ENCODE data around the gene SYNC. TPM values are rescaled to one million over a fixed set of nuclear protein-coding genes. Genes with fewer than 3 reads are reported as not detected.

SYNC gene
- polyA plus RNA-seq (2012; ENCODE audit: missing spikeins): not detected

DNA sequence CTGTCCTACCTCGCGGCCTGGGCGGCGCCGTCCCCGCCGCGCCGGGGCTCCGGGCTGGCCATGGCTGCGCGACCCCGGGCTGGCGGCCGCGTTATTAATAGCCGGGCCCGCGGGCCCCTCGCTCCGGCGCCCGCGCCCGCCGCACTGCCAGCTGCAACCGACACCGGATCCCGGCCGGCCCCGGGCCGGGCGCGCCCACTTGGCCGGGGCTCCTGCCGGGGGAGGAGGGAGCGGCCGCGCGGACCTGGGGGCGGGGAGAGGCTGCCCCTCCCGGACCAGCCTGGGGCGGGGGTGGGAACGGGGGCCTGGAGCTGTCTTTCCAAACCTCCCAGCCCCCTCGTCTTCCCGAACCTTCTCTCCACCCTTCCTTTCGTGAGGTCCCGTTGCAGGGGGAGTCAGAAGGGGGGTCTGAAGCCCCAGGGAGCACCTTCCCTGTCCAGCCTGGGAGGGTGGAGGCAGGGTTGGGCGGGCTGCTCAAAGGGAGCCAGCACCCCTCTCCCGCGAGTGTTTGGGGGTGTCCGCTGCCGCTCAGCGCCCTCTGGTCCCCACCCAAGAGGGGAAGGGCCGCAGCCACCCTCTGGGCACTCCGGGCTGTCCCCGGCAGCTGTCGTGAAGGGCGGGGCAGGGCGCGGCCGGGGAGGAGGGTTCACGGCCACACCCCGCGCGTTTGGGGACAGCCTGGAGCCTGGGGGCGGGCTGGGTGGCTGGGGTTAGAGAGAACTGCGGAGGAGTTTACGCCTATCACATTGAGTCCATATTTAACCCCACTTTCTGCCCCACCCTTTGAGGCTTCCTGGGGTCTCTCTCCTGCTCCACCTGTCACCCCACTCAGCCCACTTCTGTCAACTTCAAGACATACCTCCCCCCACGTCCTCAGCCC, at the start of gene SYNC:
TSS of gene SYNC (minus strand) at position 172 of the 880 bp plus-strand sequence. CDS start at position 62, 110 bp downstream.
- TF ChIP-seq POLR2A (IDR thresholded peaks at IDR 0.05; ENCODE audit: low read depth, low read length) (no peak), POLR2AphosphoS5 (IDR thresholded peaks at IDR 0.05; ENCODE audit: low read depth, low read length) (no peak), TAF1 (IDR thresholded peaks at IDR 0.05; ENCODE audit: borderline replicate concordance, low read depth, low read length) (no peak)
- FAIRE-seq: no peak
- DNase-seq (ENCODE audit: insufficient read length): peak; percentile 50

DNA sequence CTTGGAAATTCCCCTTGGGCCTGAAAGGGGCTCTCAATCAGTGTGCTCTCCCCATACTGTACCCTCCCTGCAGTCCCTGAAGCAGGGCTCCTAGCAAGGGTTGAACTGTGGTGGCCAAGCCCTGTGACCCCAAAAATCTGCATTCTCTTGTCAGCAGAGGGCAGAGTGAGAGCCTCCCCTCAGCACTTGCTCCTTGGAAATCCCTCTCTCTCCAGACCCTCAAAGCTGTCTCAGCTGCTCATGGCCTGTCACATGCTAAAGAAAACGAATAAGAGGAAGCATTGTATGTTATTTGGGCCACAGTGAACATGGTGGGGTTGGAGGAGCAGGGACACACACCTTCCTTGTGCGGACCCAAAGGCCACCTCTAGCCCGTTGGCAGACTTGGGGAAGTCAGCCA, 47.2 kb upstream of the SYNC start:
- TF ChIP-seq TAF1 (IDR thresholded peaks at IDR 0.05; ENCODE audit: borderline replicate concordance, low read depth, low read length) (no peak), POLR2AphosphoS5 (IDR thresholded peaks at IDR 0.05; ENCODE audit: low read depth, low read length) (no peak), POLR2A (IDR thresholded peaks at IDR 0.05; ENCODE audit: low read depth, low read length) (no peak)
- no peak for DNase-seq (ENCODE audit: insufficient read length)
- no peak for FAIRE-seq

- no peak for FAIRE-seq
- TF ChIP-seq POLR2AphosphoS5 (IDR thresholded peaks at IDR 0.05; ENCODE audit: low read depth, low read length): no peak
- no peak for DNase-seq (ENCODE audit: insufficient read length)
Measured at GRCh38 chr1:32749332-32749731, 46.8 kb upstream of the SYNC start.

GRCh38 chr1:32748926-32749325, 46.4 kb upstream of the SYNC start:
- TF ChIP-seq TAF1 (IDR thresholded peaks at IDR 0.05; ENCODE audit: borderline replicate concordance, low read depth, low read length) (no peak), POLR2A (IDR thresholded peaks at IDR 0.05; ENCODE audit: low read depth, low read length) (no peak), POLR2AphosphoS5 (IDR thresholded peaks at IDR 0.05; ENCODE audit: low read depth, low read length) (no peak)
- DNase-seq (ENCODE audit: insufficient read length) (no peak), FAIRE-seq (no peak)

GRCh38 chr1:32748348-32748747, 45.8 kb upstream of the SYNC start:
- no peak for FAIRE-seq
- DNase-seq (ENCODE audit: insufficient read length): no peak
- TF ChIP-seq POLR2AphosphoS5 (IDR thresholded peaks at IDR 0.05; ENCODE audit: low read depth, low read length) (no peak), POLR2A (IDR thresholded peaks at IDR 0.05; ENCODE audit: low read depth, low read length) (no peak), TAF1 (IDR thresholded peaks at IDR 0.05; ENCODE audit: borderline replicate concordance, low read depth, low read length) (no peak)

DNA sequence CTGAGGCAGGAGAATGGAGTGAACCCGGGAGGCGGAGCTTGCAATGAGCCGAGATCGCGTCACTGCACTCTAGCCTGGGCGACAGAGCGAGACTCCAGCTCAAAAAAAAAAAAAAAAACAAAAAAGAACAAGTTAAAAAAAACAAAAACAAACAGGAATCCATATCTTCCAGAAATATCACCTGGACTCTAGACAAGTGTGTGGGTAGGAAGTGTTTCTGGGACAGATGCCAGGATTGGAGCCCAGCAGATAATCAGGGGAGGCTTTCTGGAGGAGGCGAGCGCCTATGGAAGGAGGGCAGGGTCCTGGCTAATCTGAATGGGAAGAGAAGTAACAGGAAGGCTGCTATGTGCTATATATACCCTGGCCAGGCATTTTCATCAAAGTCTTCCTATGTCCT, 43.6 kb upstream of the SYNC start:
- FAIRE-seq: no peak
- TF ChIP-seq POLR2AphosphoS5 (IDR thresholded peaks at IDR 0.05; ENCODE audit: low read depth, low read length) (no peak), TAF1 (IDR thresholded peaks at IDR 0.05; ENCODE audit: borderline replicate concordance, low read depth, low read length) (no peak), POLR2A (IDR thresholded peaks at IDR 0.05; ENCODE audit: low read depth, low read length) (no peak)

GRCh38 chr1:32744071-32744425, 41.5 kb upstream of the SYNC start:
- FAIRE-seq: no peak
- TF ChIP-seq POLR2AphosphoS5 (IDR thresholded peaks at IDR 0.05; ENCODE audit: low read depth, low read length): no peak
- no peak for TF ChIP-seq POLR2A (IDR thresholded peaks at IDR 0.05; ENCODE audit: low read depth, low read length)
- TF ChIP-seq TAF1 (IDR thresholded peaks at IDR 0.05; ENCODE audit: borderline replicate concordance, low read depth, low read length): no peak
- DNase-seq (ENCODE audit: insufficient read length): no peak

More for the DNA sequence above, 43.6 kb upstream of the SYNC start:
- no peak for DNase-seq (ENCODE audit: insufficient read length)

DNA sequence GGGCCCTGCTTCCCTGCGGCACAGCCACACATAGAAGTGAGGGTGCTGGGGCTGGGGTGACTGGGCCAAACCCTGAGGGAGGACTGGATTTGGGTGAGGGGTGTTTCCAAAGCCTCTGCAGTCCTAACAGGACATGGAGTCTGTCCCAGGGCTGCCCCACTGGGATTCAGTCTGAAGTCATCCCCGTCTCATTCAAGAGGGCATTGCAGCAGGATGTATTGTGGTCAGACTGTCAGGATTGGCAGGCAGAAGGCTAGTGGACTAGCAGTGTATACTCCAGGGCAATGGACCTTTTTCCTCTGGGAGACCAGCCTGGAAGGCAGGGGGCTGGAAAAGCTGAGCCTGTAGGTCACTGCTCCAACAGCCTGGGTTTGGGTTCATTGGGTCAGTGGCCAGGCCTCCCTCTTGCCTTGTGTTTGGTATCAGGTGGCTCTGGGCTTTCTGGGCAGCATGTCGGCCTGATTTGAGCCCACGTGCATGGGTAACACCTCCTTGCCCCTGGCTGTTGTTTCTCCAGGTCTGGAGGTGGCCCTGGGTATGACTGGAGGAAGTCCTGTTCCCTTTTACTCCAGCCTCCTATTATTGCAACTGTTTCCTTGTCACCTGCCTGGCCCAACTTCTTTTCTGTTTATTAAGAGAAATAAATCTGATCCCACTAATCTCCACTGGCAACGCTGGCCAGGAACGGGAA, 41.0 kb upstream of the SYNC start:
- no peak for FAIRE-seq
- DNase-seq (ENCODE audit: insufficient read length): no peak
- TF ChIP-seq POLR2A (IDR thresholded peaks at IDR 0.05; ENCODE audit: low read depth, low read length) (no peak), TAF1 (IDR thresholded peaks at IDR 0.05; ENCODE audit: borderline replicate concordance, low read depth, low read length) (no peak), POLR2AphosphoS5 (IDR thresholded peaks at IDR 0.05; ENCODE audit: low read depth, low read length) (no peak)

DNA sequence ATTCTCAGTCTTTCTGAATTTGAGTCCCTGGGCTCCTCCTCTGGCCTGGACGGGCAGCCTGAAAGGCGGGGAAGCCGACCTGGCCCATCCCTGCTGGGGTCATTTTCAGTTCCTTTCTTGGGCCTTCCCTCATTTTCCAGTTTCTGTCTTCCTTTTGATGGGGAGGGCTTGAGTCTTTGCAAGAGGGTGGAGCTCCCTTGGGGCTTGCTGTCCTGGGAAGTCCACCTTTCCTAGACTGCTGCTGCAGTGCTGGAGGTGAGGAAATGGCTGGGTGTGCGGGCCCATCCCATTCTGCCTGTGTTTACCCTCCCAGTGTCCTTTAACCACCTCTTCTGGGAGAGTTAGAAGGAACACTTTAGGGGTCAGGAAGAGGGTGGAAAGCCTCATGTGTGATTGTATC, 40.4 kb upstream of the SYNC start:
- no peak for TF ChIP-seq POLR2AphosphoS5 (IDR thresholded peaks at IDR 0.05; ENCODE audit: low read depth, low read length)
- DNase-seq (ENCODE audit: insufficient read length) (no peak), FAIRE-seq (no peak)

GRCh38 chr1:32742199-32742947, 39.8 kb upstream of the SYNC start:
- FAIRE-seq (no peak), DNase-seq (ENCODE audit: insufficient read length) (no peak)
- TF ChIP-seq POLR2AphosphoS5 (IDR thresholded peaks at IDR 0.05; ENCODE audit: low read depth, low read length) (no peak), TAF1 (IDR thresholded peaks at IDR 0.05; ENCODE audit: borderline replicate concordance, low read depth, low read length) (no peak), POLR2A (IDR thresholded peaks at IDR 0.05; ENCODE audit: low read depth, low read length) (no peak)

- FAIRE-seq: no peak
- TF ChIP-seq TAF1 (IDR thresholded peaks at IDR 0.05; ENCODE audit: borderline replicate concordance, low read depth, low read length) (no peak), POLR2A (IDR thresholded peaks at IDR 0.05; ENCODE audit: low read depth, low read length) (no peak), POLR2AphosphoS5 (IDR thresholded peaks at IDR 0.05; ENCODE audit: low read depth, low read length) (no peak)
- DNase-seq (ENCODE audit: insufficient read length): peak; percentile 65
Measured at GRCh38 chr1:32741413-32742198, 39.0 kb upstream of the SYNC start.
